A549 (cell line): ENCODE data around the gene DES. TPM values are rescaled to one million over a fixed set of nuclear protein-coding genes. Genes with fewer than 3 reads are reported as not detected.

Experiments
- ATAC-seq, 2 experiments: fragments of 200-7000 bp in 1 of 2; fragments of >200 bp in 1 of 2; cut with Nextera tagmentation in 1 of 2; cut with Tn5 transposase in 1 of 2; 3 replicates each; pipeline versions ENCODE4 v1.8.0 to v1.9.1; 2018 to 2020; ENCODE audit warnings: mild to moderate bottlenecking in 1 of 2, moderate library complexity in 1 of 2
- CTCF ChIA-PET: fragments of 300-600 bp; sonication (Branson Sonifier 250); formaldehyde crosslinking; extraction: SDS; loops from one replicate; lab custom pipeline; 2021; ENCODE audit warnings: antibody characterized with exemption, inconsistent platforms; lab: Yijun Ruan, JAX
- POLR2A ChIA-PET: fragments of 350-600 bp; formaldehyde crosslinking; extraction: SDS; loops from one replicate; lab custom pipeline; 2021; ENCODE audit warnings: antibody characterized with exemption, inconsistent platforms; lab: Yijun Ruan, JAX
- DNase-seq, 2 experiments: peaks; one replicate each; pipeline versions ENCODE4 v3.0.0 to v3.0.0-alpha.2; 2011 to 2016; ENCODE audit warnings: low read depth in 1 of 2, low spot score in 1 of 2
- FAIRE-seq: peaks from 2 replicates; lab custom pipeline; 2011; peaks lifted over from hg19 to GRCh38; lab: Jason Lieb, UNC
- H3K27ac ChIP-seq, 2 experiments: fragments of >200 bp; sonication (Bioruptor Twin); formaldehyde crosslinking; 3 replicates each; pipeline ENCODE4 v1.5.1; 2016 to 2017
- H3K4me1 ChIP-seq: fragments of >200 bp; sonication (Bioruptor Twin); formaldehyde crosslinking; 3 replicates; pipeline ENCODE4 v1.6.1; 2016
- H3K4me2 ChIP-seq: fragments of >200 bp; sonication (Bioruptor Twin); formaldehyde crosslinking; 3 replicates; pipeline ENCODE4 v1.6.1; 2016
- H3K4me3 ChIP-seq: fragments of >200 bp; sonication (Bioruptor Twin); formaldehyde crosslinking; 3 replicates; pipeline ENCODE4 v1.5.1; 2016
- H3K9me3 ChIP-seq: fragments of >200 bp; sonication (Bioruptor Twin); formaldehyde crosslinking; 3 replicates; pipeline ENCODE4 v1.6.1; 2016
- BCL3 ChIP-seq: fragments of >200 bp; sonication (Bioruptor Twin); formaldehyde crosslinking; IDR thresholded peaks from 3 replicates; pipeline ENCODE4 v1.6.1; 2016
- CHD2 ChIP-seq: fragments of 150-350 bp; IDR thresholded peaks from 2 replicates; pipeline ENCODE4 v1.6.1; 2014; ENCODE audit warnings: low read length; ENCODE audit not compliant: partially characterized antibody
- EHMT2 ChIP-seq: fragments of 200-600 bp; sonication (generic); IDR thresholded peaks from 2 replicates; pipeline ENCODE4 v1.6.1; 2016; ENCODE audit warnings: antibody characterized with exemption, low read depth, mild to moderate bottlenecking, moderate library complexity
- ELK1 ChIP-seq: fragments of 150-350 bp; IDR thresholded peaks from 2 replicates; pipeline ENCODE4 v1.6.1; 2014; ENCODE audit warnings: low read depth, mild to moderate bottlenecking, low read length
- ESRRA ChIP-seq: fragments of 150-350 bp; IDR thresholded peaks from 2 replicates; pipeline ENCODE4 v1.6.1; 2014; ENCODE audit warnings: mild to moderate bottlenecking, low read length, borderline replicate concordance
- FOXS1 ChIP-seq: fragments of 250-450 bp; sonication (Bioruptor Pico); IDR thresholded peaks from 2 replicates; pipeline ENCODE4 v1.5.0; 2020; ENCODE audit warnings: mild to moderate bottlenecking, moderate library complexity
- GATA3 ChIP-seq: IDR thresholded peaks from 2 replicates; pipeline ENCODE4 v1.6.1; 2012; ENCODE audit warnings: borderline replicate concordance
- HOXB13 ChIP-seq: fragments of 250-450 bp; sonication (Bioruptor Pico); IDR thresholded peaks from 2 replicates; pipeline ENCODE4 v1.5.0; 2020; ENCODE audit warnings: low read depth, mild to moderate bottlenecking, moderate library complexity
- JUN ChIP-seq, 2 experiments: fragments of >200 bp; sonication (Bioruptor Twin); formaldehyde crosslinking; IDR thresholded peaks; 2 replicates in 1 of 2; 3 replicates in 1 of 2; pipeline ENCODE4 v1.6.1; 2016 to 2017
- JUNB ChIP-seq: fragments of >200 bp; sonication (Bioruptor Twin); formaldehyde crosslinking; IDR thresholded peaks from 2 replicates; pipeline ENCODE4 v1.6.1; 2016
- KDM1A ChIP-seq: fragments of 200-600 bp; sonication (generic); IDR thresholded peaks from 2 replicates; pipeline ENCODE4 v1.6.1; 2016; ENCODE audit warnings: low read depth, mild to moderate bottlenecking
- MAFK ChIP-seq: fragments of 450-650 bp; IDR thresholded peaks from 2 replicates; pipeline ENCODE4 v1.6.1; 2014; ENCODE audit not compliant: partially characterized antibody
- MAX ChIP-seq: IDR thresholded peaks from 2 replicates; pipeline ENCODE4 v1.6.1; 2012
- MYC ChIP-seq: IDR thresholded peaks from 2 replicates; pipeline ENCODE4 v1.6.1; 2012; ENCODE audit warnings: mild to moderate bottlenecking, inconsistent platforms, low read length, improper control_type of control experiment, borderline replicate concordance
- PHF8 ChIP-seq: fragments of 200-600 bp; sonication (generic); IDR thresholded peaks from 2 replicates; pipeline ENCODE4 v1.6.1; 2016; ENCODE audit warnings: low read depth, mild to moderate bottlenecking, antibody characterized with exemption, moderate library complexity, borderline replicate concordance
- POLR2A ChIP-seq: IDR thresholded peaks from 2 replicates; pipeline ENCODE4 v1.6.1; 2012; ENCODE audit warnings: mild to moderate bottlenecking, low read length
- RAD21 ChIP-seq, 2 experiments: fragments of >200 bp in 1 of 2; sonication (Bioruptor Twin) in 1 of 2; formaldehyde crosslinking in 1 of 2; IDR thresholded peaks in 1 of 2; conservative IDR thresholded peaks in 1 of 2; 2 replicates in 1 of 2; 3 replicates in 1 of 2; pipeline ENCODE4 v1.6.1; 2012 to 2018; ENCODE audit warnings: inconsistent platforms in 1 of 2
- RFX5 ChIP-seq: fragments of 450-650 bp; IDR thresholded peaks from 2 replicates; pipeline ENCODE4 v1.7.1; 2014; ENCODE audit warnings: antibody characterized with exemption, mild to moderate bottlenecking, moderate library complexity
- SMC3 ChIP-seq: fragments of >200 bp; sonication (Bioruptor Twin); formaldehyde crosslinking; IDR thresholded peaks from 3 replicates; pipeline ENCODE4 v1.6.1; 2018; ENCODE audit warnings: inconsistent platforms
- SREBF2 ChIP-seq: fragments of 450-650 bp; IDR thresholded peaks from 2 replicates; pipeline ENCODE4 v1.6.1; 2014; ENCODE audit warnings: mild to moderate bottlenecking, moderate library complexity
- ZC3H11A ChIP-seq: fragments of 450-650 bp; IDR thresholded peaks from 2 replicates; pipeline ENCODE4 v1.6.1; 2014; ENCODE audit warnings: antibody characterized with exemption, mild to moderate bottlenecking
- ZFP36 ChIP-seq: fragments of 450-650 bp; IDR thresholded peaks from 2 replicates; pipeline ENCODE4 v1.6.1; 2014; ENCODE audit warnings: borderline replicate concordance; ENCODE audit not compliant: partially characterized antibody
- ZNF302 ChIP-seq: fragments of 250-450 bp; sonication (Bioruptor Pico); IDR thresholded peaks from 2 replicates; pipeline ENCODE4 v1.9.0; 2021; ENCODE audit warnings: inconsistent platforms, mild to moderate bottlenecking, moderate library complexity
- WGBS: methylation state at CpG from one replicate; pipeline ENCODE4 v1.1.6; 2017; ENCODE audit errors: missing lambda C conversion rate; 5-methylcytosine and 5-hydroxymethylcytosine counted together
- polyA plus RNA-seq, 4 experiments: library from polyadenylated mRNA; depleted of rRNA in 3 of 4; stranded (reverse); fragments of >200 nt; fragmentation: RNase III in 1 of 4; extraction: RNeasy Plus Mini Kit Qiagen cat#74134 plus additional on column Dnase treatment in 1 of 4; gene quantifications; 2 replicates in 3 of 4; 3 replicates in 1 of 4; pipeline ENCODE4 v1.2.3, GENCODE V29; 2011 to 2017
- TF ChIP-seq, protein P1 (sequence below): fragments of 250-450 bp; sonication (Bioruptor Pico); IDR thresholded peaks from 2 replicates; pipeline ENCODE4 v1.5.0; 2021; ENCODE audit warnings: mild to moderate bottlenecking, moderate library complexity, borderline replicate concordance
- TF ChIP-seq, protein P2 (sequence below): fragments of >200 bp; sonication (Bioruptor Twin); formaldehyde crosslinking; IDR thresholded peaks from 3 replicates; pipeline ENCODE4 v1.5.1; 2016

The DES gene
- polyA plus RNA-seq, 2 of the 4 experiments (the other 2 are of a cell fraction), result 0.06 TPM; not detected in 1

- ATAC-seq (no peak), DNase-seq (no peak), FAIRE-seq (no peak)
- ChIA-PET POLR2A (no interaction called here), CTCF (interaction anchor here (1.3 to 89.4 kb wide), 2 partner anchors 9 to 44 kb away, joined by 4 to 3291 read pairs; partner anchors contain the start of genes ASIC4, CHPF, GMPPA and TMEM198)
- H3K4me3 ChIP-seq, result no peak overlapping the region
- H3K4me2 ChIP-seq, result no peak overlapping the region
- no peak for TF ChIP-seq ZNF302 (CRISPR knock-in tag)
- no peak for TF ChIP-seq KDM1A
- TF ChIP-seq MAFK, result no peak
- no peak for TF ChIP-seq JUNB
- no peak for TF ChIP-seq ESRRA
- TF ChIP-seq ELK1, result no peak
- H3K4me1 ChIP-seq, result 0 out of 3 replicates have a peak, but pooled peaks cover 2% of the 10 kb centered on the region
- no peaks in the 10 kb centered on the region for H3K9me3 ChIP-seq
- H3K27ac ChIP-seq, result no peak overlapping the region
- WGBS, result 84% methylated on average over 9 of the region's 9 CpGs
These were observed 44.2 kb downstream of the DES start for GRCh38 chr2:219462349-219462748.

- Histone ChIP-seq H3K4me3 (no peak overlapping the region), H3K9me3 (no peaks in the 10 kb centered on the region), H3K4me1 (peaks cover 10% of the 10 kb centered on the region), H3K27ac (no peak overlapping the region), H3K4me2 (no peak overlapping the region)
- WGBS, result 86% methylated on average over 18 of the region's 21 CpGs
- FAIRE-seq (no peak), ATAC-seq (peak in 1 of 2 experiments; percentile 22; a peak in 1 of 6 replicates), DNase-seq (no peak)
- ChIA-PET POLR2A (no interaction called here), CTCF (interaction anchor here (1.3 to 89.4 kb wide), 2 partner anchors 42 to 61 kb away, joined by 4 to 3291 read pairs; partner anchors contain the start of genes ASIC4, CHPF, GMPPA and TMEM198)
- peak; percentile 26 for TF ChIP-seq ZFP36
- no peak for TF ChIP-seq JUN (IDR thresholded peaks at IDR 0.05)
These were observed 46.3 kb downstream of the DES start for GRCh38 chr2:219464286-219465032.

DNA sequence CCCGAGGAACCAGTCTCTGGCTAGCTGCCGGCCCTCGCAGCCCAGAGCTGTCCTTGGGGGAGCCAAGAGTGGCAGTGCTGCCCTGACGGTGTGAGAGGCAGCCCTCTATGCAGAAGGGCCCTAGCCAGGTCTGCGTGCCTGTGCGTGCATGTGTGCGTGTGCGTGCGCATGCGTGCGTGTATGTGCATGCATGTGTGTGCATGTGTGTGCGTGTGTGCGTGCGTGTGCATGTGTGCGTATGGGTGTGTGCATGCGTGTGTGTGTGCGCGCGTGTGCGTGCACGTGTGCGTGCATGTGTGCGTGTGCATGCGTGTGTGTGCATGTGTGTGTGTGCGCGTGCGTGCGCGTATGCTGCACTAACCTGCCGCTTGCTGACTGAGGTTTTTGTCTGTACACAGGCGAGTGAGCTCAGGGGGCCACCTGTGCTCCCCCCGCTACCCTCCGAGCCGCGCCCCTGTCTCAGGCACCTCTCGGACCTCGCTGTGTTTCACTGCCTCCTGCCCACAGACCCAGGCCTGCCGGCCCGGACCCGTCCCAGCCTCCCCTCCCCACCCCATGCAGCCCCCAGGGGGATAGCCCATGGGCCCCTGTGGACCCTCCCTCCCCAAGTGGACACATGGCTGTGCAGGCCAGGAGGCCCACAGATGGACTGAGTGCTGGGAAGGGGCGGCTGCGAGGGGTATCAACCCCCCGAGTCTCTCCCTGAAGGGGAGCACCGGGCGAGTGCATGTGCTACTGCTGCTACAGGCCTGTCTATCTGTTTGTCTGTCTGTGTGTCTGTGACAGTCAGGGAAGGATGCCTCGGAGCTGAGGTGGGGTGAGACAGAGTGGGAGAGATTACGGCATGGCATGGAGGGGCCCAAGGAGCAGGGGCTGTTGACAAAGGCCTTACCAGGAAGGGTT, 47.7 kb downstream of the DES start:
- FAIRE-seq, result no peak
- H3K9me3 ChIP-seq, result no peaks in the 10 kb centered on the region
- no peak overlapping the region for H3K4me2 ChIP-seq
- WGBS, result 90% methylated on average over 44 of the region's 47 CpGs
- H3K27ac ChIP-seq, result no peak overlapping the region
- POLR2A ChIA-PET, result no interaction called here
- H3K4me1 ChIP-seq, result peaks cover 14% of the 10 kb centered on the region
- H3K4me3 ChIP-seq, result no peak overlapping the region
- ATAC-seq, result no peak
- no peak for DNase-seq
- CTCF ChIA-PET, result interaction anchor here (89.4 kb wide), 1 partner anchor 40 kb away, joined by 3291 read pairs; the partner anchor contains the start of genes ASIC4, CHPF, GMPPA and TMEM198
- TF ChIP-seq CHD2 (no peak), PHF8 (no peak), EHMT2 (no peak), HOXB13 (CRISPR knock-in tag) (no peak), RFX5 (no peak), MYC (no peak), GATA3 (no peak), SMC3 (no peak), MAX (no peak), ZC3H11A (no peak), RAD21 (conservative IDR thresholded peaks at IDR 0.05 in 1 of 2, IDR thresholded peaks at IDR 0.05 in 1 of 2) (no peak), KDM1A (no peak), BCL3 (no peak), SREBF2 (no peak), FOXS1 (CRISPR knock-in tag) (no peak), POLR2A (no peak; the same call in 1 of the 2 replicates)
- TF ChIP-seq, protein P1, sequence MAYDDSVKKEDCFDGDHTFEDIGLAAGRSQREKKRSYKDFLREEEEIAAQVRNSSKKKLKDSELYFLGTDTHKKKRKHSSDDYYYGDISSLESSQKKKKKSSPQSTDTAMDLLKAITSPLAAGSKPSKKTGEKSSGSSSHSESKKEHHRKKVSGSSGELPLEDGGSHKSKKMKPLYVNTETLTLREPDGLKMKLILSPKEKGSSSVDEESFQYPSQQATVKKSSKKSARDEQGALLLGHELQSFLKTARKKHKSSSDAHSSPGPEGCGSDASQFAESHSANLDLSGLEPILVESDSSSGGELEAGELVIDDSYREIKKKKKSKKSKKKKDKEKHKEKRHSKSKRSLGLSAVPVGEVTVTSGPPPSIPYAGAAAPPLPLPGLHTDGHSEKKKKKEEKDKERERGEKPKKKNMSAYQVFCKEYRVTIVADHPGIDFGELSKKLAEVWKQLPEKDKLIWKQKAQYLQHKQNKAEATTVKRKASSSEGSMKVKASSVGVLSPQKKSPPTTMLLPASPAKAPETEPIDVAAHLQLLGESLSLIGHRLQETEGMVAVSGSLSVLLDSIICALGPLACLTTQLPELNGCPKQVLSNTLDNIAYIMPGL (CRISPR knock-in tag), result no peak
- TF ChIP-seq, protein P2, sequence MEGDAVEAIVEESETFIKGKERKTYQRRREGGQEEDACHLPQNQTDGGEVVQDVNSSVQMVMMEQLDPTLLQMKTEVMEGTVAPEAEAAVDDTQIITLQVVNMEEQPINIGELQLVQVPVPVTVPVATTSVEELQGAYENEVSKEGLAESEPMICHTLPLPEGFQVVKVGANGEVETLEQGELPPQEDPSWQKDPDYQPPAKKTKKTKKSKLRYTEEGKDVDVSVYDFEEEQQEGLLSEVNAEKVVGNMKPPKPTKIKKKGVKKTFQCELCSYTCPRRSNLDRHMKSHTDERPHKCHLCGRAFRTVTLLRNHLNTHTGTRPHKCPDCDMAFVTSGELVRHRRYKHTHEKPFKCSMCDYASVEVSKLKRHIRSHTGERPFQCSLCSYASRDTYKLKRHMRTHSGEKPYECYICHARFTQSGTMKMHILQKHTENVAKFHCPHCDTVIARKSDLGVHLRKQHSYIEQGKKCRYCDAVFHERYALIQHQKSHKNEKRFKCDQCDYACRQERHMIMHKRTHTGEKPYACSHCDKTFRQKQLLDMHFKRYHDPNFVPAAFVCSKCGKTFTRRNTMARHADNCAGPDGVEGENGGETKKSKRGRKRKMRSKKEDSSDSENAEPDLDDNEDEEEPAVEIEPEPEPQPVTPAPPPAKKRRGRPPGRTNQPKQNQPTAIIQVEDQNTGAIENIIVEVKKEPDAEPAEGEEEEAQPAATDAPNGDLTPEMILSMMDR, result no peak
